T-cell (primary cell): Measurements from ENCODE around the gene USE1. TPM values are rescaled to one million over a fixed set of nuclear protein-coding genes. Genes with fewer than 3 reads are reported as not detected.

Experiments
- ATAC-seq, 4 experiments: fragments of 200-7000 bp in 3 of 4; fragments of 150-1000 bp in 1 of 4; cut with Tn5 transposase; replicated peaks in 1 of 4; 1 replicate in 3 of 4; 2 replicates in 1 of 4; pipeline ENCODE4 v1.10.0; 2021; ENCODE audit warnings: moderate library complexity in 3 of 4, mild to moderate bottlenecking in 2 of 4, moderate number of reproducible peaks in 1 of 4
- CTCF ChIA-PET, 2 donors: fragments of 300-600 bp; sonication (Branson Sonifier 250); formaldehyde crosslinking; loops; one replicate each; lab custom pipeline; 2022; ENCODE audit warnings: antibody characterized with exemption in 2 of 2; lab: Charles Lee
- POLR2A ChIA-PET, 2 donors: fragments of 300-600 bp; sonication (Branson Sonifier 250); formaldehyde crosslinking; loops; one replicate each; lab custom pipeline; 2022; ENCODE audit warnings: antibody characterized with exemption in 2 of 2; lab: Charles Lee
- DNase-seq, 35 experiments: peaks; one replicate each; pipeline versions ENCODE4 v3.0.0 to v3.0.0-alpha.2; 2013 to 2023
- H3K27ac ChIP-seq: one replicate; pipeline ENCODE4 v1.5.1; 2013; ENCODE audit warnings: low read length
- H3K27me3 ChIP-seq, 2 experiments: replicated peaks in 1 of 2; 1 replicate in 1 of 2; 2 replicates in 1 of 2; pipeline versions ENCODE4 v1.6.1 to v1.7.0; 2013; ENCODE audit warnings: low read length in 1 of 2, mixed read lengths in 1 of 2; ENCODE audit not compliant: control insufficient read depth in 2 of 2, insufficient read depth in 2 of 2; ENCODE audit errors: extremely low read depth in 1 of 2
- H3K36me3 ChIP-seq, 2 donors: 1 replicate in 1 of 2; 2 replicates in 1 of 2; pipeline versions ENCODE4 v1.6.1 to v1.7.0; 2013; ENCODE audit warnings: low read length in 1 of 2; ENCODE audit not compliant: control insufficient read depth in 2 of 2, insufficient read depth in 1 of 2; ENCODE audit errors: extremely low read depth in 1 of 2
- H3K4me1 ChIP-seq, 2 experiments: 1 replicate in 1 of 2; 2 replicates in 1 of 2; pipeline versions ENCODE4 v1.6.1 to v1.7.0; 2013; ENCODE audit warnings: low read length in 2 of 2, mixed read lengths in 1 of 2; ENCODE audit not compliant: insufficient read depth in 2 of 2, control insufficient read depth in 1 of 2; ENCODE audit errors: extremely low read depth in 1 of 2
- H3K4me3 ChIP-seq, 2 donors: 1 replicate in 1 of 2; 2 replicates in 1 of 2; pipeline versions ENCODE4 v1.5.1 to v1.7.0; 2013; ENCODE audit warnings: mild to moderate bottlenecking in 2 of 2, low read length in 1 of 2, moderate library complexity in 1 of 2; ENCODE audit not compliant: control insufficient read depth in 1 of 2; ENCODE audit errors: extremely low read depth in 1 of 2
- H3K9me3 ChIP-seq: 2 replicates; pipeline ENCODE4 v1.7.0; 2013
- H3K27ac Mint-ChIP-seq, 2 donors: one replicate each; pipeline ENCODE4 v1.8.0; 2020 to 2021; ENCODE audit warnings: mild to moderate bottlenecking in 2 of 2, mixed read lengths in 2 of 2
- H3K27me3 Mint-ChIP-seq, 2 donors: one replicate each; pipeline ENCODE4 v1.8.0; 2021 to 2022; ENCODE audit warnings: mixed read lengths in 2 of 2
- H3K36me3 Mint-ChIP-seq: one replicate; pipeline ENCODE4 v1.8.0; 2021; ENCODE audit warnings: mixed read lengths
- H3K4me1 Mint-ChIP-seq, 3 donors: one replicate each; pipeline ENCODE4 v1.8.0; 2020 to 2022; ENCODE audit warnings: mixed read lengths in 3 of 3, mild to moderate bottlenecking in 1 of 3
- H3K4me3 Mint-ChIP-seq, 3 donors: one replicate each; pipeline ENCODE4 v1.8.0; 2020 to 2022; ENCODE audit warnings: mild to moderate bottlenecking in 3 of 3, mixed read lengths in 3 of 3, moderate library complexity in 3 of 3
- H3K9me3 Mint-ChIP-seq, 3 donors: one replicate each; pipeline ENCODE4 v1.8.0; 2020 to 2022; ENCODE audit warnings: mixed read lengths in 3 of 3
- WGBS: methylation state at CpG from one replicate; pipeline ENCODE4 v1.1.5; 2013; ENCODE audit warnings: missing lambda C conversion rate; ENCODE audit not compliant: insufficient coverage; 5-methylcytosine and 5-hydroxymethylcytosine counted together
- total RNA-seq, 35 experiments: library from RNA in 6 of 35; stranded (reverse) in 6 of 35; fragments of 120-200 nt in 1 of 35; gene quantifications; one replicate each; pipeline versions ENCODE4 v1.2.1 to v1.2.4 and lab custom pipeline; 2013 to 2026

Gene USE1
- total RNA-seq, 5 donors from 2014 or later (not counting 1 experiment from before 2014, with no cell fraction given): 23.8 to 45.2 (median 38.6) TPM

GRCh38 chr19:17242431-17243208, 27.5 kb downstream of the USE1 start:
- CTCF ChIA-PET: no interaction called here
- Mint-ChIP-seq H3K4me1 (peaks cover 0 to 17% (median 6%) of the 10 kb centered on the region in 3 donors), H3K4me3 (peak overlapping the region in 1 of 3 donors; percentile 11), H3K36me3 (no peaks in the 10 kb centered on the region), H3K27me3 (peaks cover 5 to 6% of the 10 kb centered on the region in 2 donors), H3K27ac (peak overlapping the region; percentile 50 to 77), H3K9me3 (no peaks in the 10 kb centered on the region)
- Histone ChIP-seq H3K36me3 (no peaks in the 10 kb centered on the region), H3K4me1 (peaks cover 0 to 19% of the 10 kb centered on the region in 2 experiments), H3K9me3 (no peaks in the 10 kb centered on the region), H3K4me3 (no peak overlapping the region), H3K27ac (no peak overlapping the region), H3K27me3 (peaks cover 0 to 15% of the 10 kb centered on the region in 2 experiments)
- ATAC-seq (no peak), DNase-seq (no peak)
- POLR2A ChIA-PET: no interaction called here
- 80% methylated on average over 2 of the region's 8 CpGs for WGBS

- no peaks in the 10 kb centered on the region for H3K36me3 ChIP-seq
- H3K27me3 Mint-ChIP-seq: peaks cover 5 to 7% of the 10 kb centered on the region in 2 donors
- 97% methylated on average over 5 of the region's 8 CpGs for WGBS
- no peak overlapping the region for H3K4me3 ChIP-seq
- POLR2A ChIA-PET: interaction anchor here in 1 of 2 donors (0.6 kb wide), 1 partner anchor 17 kb away, joined by 12 read pairs; the partner anchor contains the start of gene OCEL1
- H3K27ac ChIP-seq: no peak overlapping the region
- H3K4me3 Mint-ChIP-seq: peak overlapping the region; percentile 41 to 57 (median 54)
- H3K27ac Mint-ChIP-seq: peak overlapping the region; percentile 50 to 77
- no peak for ATAC-seq
- no peaks in the 10 kb centered on the region for H3K9me3 Mint-ChIP-seq
- H3K4me1 ChIP-seq: peaks cover 0 to 19% of the 10 kb centered on the region in 2 experiments
- CTCF ChIA-PET: no interaction called here
- peaks cover 0 to 18% of the 10 kb centered on the region in 2 experiments for H3K27me3 ChIP-seq
- no peaks in the 10 kb centered on the region for H3K36me3 Mint-ChIP-seq
- no peaks in the 10 kb centered on the region for H3K9me3 ChIP-seq
- H3K4me1 Mint-ChIP-seq: peaks cover 0 to 16% (median 6%) of the 10 kb centered on the region in 3 donors
- DNase-seq: no peak
Observed at GRCh38 chr19:17243211-17243829, 28.2 kb downstream of the USE1 start.

- H3K36me3 Mint-ChIP-seq: no peaks in the 10 kb centered on the region
- peak overlapping the region in 1 of 2 donors; percentile 31 for H3K27ac Mint-ChIP-seq
- Histone ChIP-seq H3K4me1 (peaks cover 0 to 19% of the 10 kb centered on the region in 2 experiments), H3K4me3 (no peak overlapping the region), H3K27ac (no peak overlapping the region), H3K9me3 (no peaks in the 10 kb centered on the region), H3K27me3 (peaks cover 0 to 18% of the 10 kb centered on the region in 2 experiments), H3K36me3 (no peaks in the 10 kb centered on the region)
- DNase-seq: no peak
- ATAC-seq: no peak
- WGBS: 86% methylated on average over 23 of the region's 52 CpGs
- POLR2A ChIA-PET: interaction anchor here (0.6 kb wide), 2 partner anchors 18 to 119 kb away, joined by 12 to 13 read pairs; partner anchors contain the start of gene OCEL1 (in 1 of the 2)
- peaks cover 0 to 16% (median 6%) of the 10 kb centered on the region in 3 donors for H3K4me1 Mint-ChIP-seq
- H3K9me3 Mint-ChIP-seq: no peaks in the 10 kb centered on the region
- H3K4me3 Mint-ChIP-seq: peak overlapping the region; percentile 54 to 65 (median 57)
- H3K27me3 Mint-ChIP-seq: peaks cover 5 to 7% of the 10 kb centered on the region in 2 donors
- CTCF ChIA-PET: no interaction called here
Observed at GRCh38 chr19:17243830-17244617, 28.9 kb downstream of the USE1 start.

GRCh38 chr19:17244618-17245534, 29.7 kb downstream of the USE1 start:
- H3K4me1 Mint-ChIP-seq: peaks cover 0 to 16% (median 6%) of the 10 kb centered on the region in 3 donors
- Histone ChIP-seq H3K36me3 (no peaks in the 10 kb centered on the region), H3K27me3 (peaks cover 0 to 18% of the 10 kb centered on the region in 2 experiments), H3K27ac (no peak overlapping the region), H3K4me3 (peak overlapping the region in 1 of 2 donors; percentile 25), H3K4me1 (peaks cover 0 to 19% of the 10 kb centered on the region in 2 experiments), H3K9me3 (no peaks in the 10 kb centered on the region)
- ChIA-PET POLR2A (interaction anchor here in 1 of 2 donors (0.6 kb wide), 1 partner anchor 120 kb away, joined by 13 read pairs; no protein-coding TSS in a partner anchor), CTCF (no interaction called here)
- H3K27ac Mint-ChIP-seq: no peak overlapping the region
- WGBS: 7% methylated on average over 97 of the region's 100 CpGs
- H3K27me3 Mint-ChIP-seq: peaks cover 5 to 7% of the 10 kb centered on the region in 2 donors
- ATAC-seq (peak in 3 of 4 experiments; percentile 8 to 33 (median 12)), DNase-seq (peak in 4 of 35 experiments; percentile 20 to 45 (median 26))
- H3K4me3 Mint-ChIP-seq: peak overlapping the region; percentile 54 to 65 (median 57)
- no peaks in the 10 kb centered on the region for H3K9me3 Mint-ChIP-seq
- no peaks in the 10 kb centered on the region for H3K36me3 Mint-ChIP-seq

- peak within 1 kb of the TSS in 1 of 2 donors; percentile 74 for H3K27ac Mint-ChIP-seq
- CTCF ChIA-PET: no interaction called here
- peak in 2 of 35 experiments; percentile 36 to 44 for DNase-seq
Observed at GRCh38 chr19:17245535-17245984, 30.4 kb downstream of the USE1 start, which contains the start of gene NR2F6. Gene NR2F6, minus strand, starts transcription at chr19:17245919. Its CDS starts 699 bp downstream, at chr19:17245220.

More at GRCh38 chr19:17245535-17245984, 30.4 kb downstream of the USE1 start, which contains the start of gene NR2F6:
- no peaks in the 10 kb centered on the region for H3K9me3 Mint-ChIP-seq
- peak within 1 kb of the TSS; percentile 80 to 86 (median 82) for H3K4me3 Mint-ChIP-seq
- ATAC-seq: peak in 3 of 4 experiments; percentile 25 to 36 (median 28)
- Histone ChIP-seq H3K27me3 (peaks cover 0 to 18% of the 10 kb centered on the region in 2 experiments), H3K9me3 (no peaks in the 10 kb centered on the region), H3K27ac (no peak within 1 kb of the TSS), H3K4me1 (peaks cover 0 to 19% of the 10 kb centered on the region in 2 experiments), H3K36me3 (no peaks in the 10 kb centered on the region), H3K4me3 (peak within 1 kb of the TSS; percentile 68 to 69)
- peaks cover 0 to 16% (median 6%) of the 10 kb centered on the region in 3 donors for H3K4me1 Mint-ChIP-seq
- H3K27me3 Mint-ChIP-seq: peaks cover 5 to 7% of the 10 kb centered on the region in 2 donors
- POLR2A ChIA-PET: no interaction called here
- WGBS: under 1% methylated on average over 59 of the region's 72 CpGs
- no peaks in the 10 kb centered on the region for H3K36me3 Mint-ChIP-seq
